Measurements from ENCODE around the gene CDHR2.
A peak's percentile ranks its signal among the peaks of the same experiment; 100 is the strongest.
"Not testable (repeated sequence)": the region's sequence is repeated elsewhere in the genome, so short reads cannot be mapped to it uniquely, and the experiment has no call there.

The CDHR2 gene

GRCh38 chr5:176570044-176570443 lies 20.9 kb downstream of the CDHR2 start:
- DNase-seq (ENCODE audit: low read depth in 2 of 2): no peak

- DNase-seq (ENCODE audit: low read depth in 2 of 2): peak; percentile 43 to 84
Measured at GRCh38 chr5:176573564-176574296, 24.6 kb downstream of the CDHR2 start.

GRCh38 chr5:176574297-176574591 lies 25.1 kb downstream of the CDHR2 start:
- DNase-seq (ENCODE audit: low read depth in 2 of 2): no peak

- no peak for DNase-seq (ENCODE audit: low read depth in 2 of 2)
Measured at GRCh38 chr5:176575066-176575465, 25.9 kb downstream of the CDHR2 start.

- no peak for DNase-seq (ENCODE audit: low read depth in 2 of 2)
Measured at GRCh38 chr5:176575488-176576422, 26.6 kb downstream of the CDHR2 start.

GRCh38 chr5:176577312-176578176 lies 28.4 kb downstream of the CDHR2 start:
- DNase-seq (ENCODE audit: low read depth in 2 of 2): no peak

GRCh38 chr5:176578391-176578808 lies 29.3 kb downstream of the CDHR2 start:
- DNase-seq (ENCODE audit: low read depth in 2 of 2): no peak

- DNase-seq (ENCODE audit: low read depth in 2 of 2): no peak
Measured at GRCh38 chr5:176579323-176579722, 30.2 kb downstream of the CDHR2 start.

GRCh38 chr5:176581361-176581760 lies 32.2 kb downstream of the CDHR2 start:
- no peak for DNase-seq (ENCODE audit: low read depth in 2 of 2)

GRCh38 chr5:176583076-176583475 lies 33.9 kb downstream of the CDHR2 start:
- no peak for DNase-seq (ENCODE audit: low read depth in 2 of 2)

- no peak for DNase-seq (ENCODE audit: low read depth in 2 of 2)
Measured at GRCh38 chr5:176587398-176587797, 38.3 kb downstream of the CDHR2 start.

- DNase-seq (ENCODE audit: low read depth in 2 of 2): no peak
Measured at GRCh38 chr5:176588297-176588696, 39.2 kb downstream of the CDHR2 start.

GRCh38 chr5:176589039-176589769 lies 40.1 kb downstream of the CDHR2 start:
- DNase-seq (ENCODE audit: low read depth in 2 of 2): no peak

- no peak for DNase-seq (ENCODE audit: low read depth in 2 of 2)
Measured at GRCh38 chr5:176590035-176590717, 41.0 kb downstream of the CDHR2 start.

- DNase-seq (ENCODE audit: low read depth in 2 of 2): not testable (repeated sequence)
Measured at GRCh38 chr5:176591667-176592066, 42.5 kb downstream of the CDHR2 start.

GRCh38 chr5:176592573-176592972 lies 43.4 kb downstream of the CDHR2 start:
- no peak for DNase-seq (ENCODE audit: low read depth in 2 of 2)

GRCh38 chr5:176593273-176593869 lies 44.2 kb downstream of the CDHR2 start:
- no peak for DNase-seq (ENCODE audit: low read depth in 2 of 2)

GRCh38 chr5:176594554-176594953 lies 45.4 kb downstream of the CDHR2 start:
- no peak for DNase-seq (ENCODE audit: low read depth in 2 of 2)

GRCh38 chr5:176595386-176595943 lies 46.3 kb downstream of the CDHR2 start:
- no peak for DNase-seq (ENCODE audit: low read depth in 2 of 2)

GRCh38 chr5:176596069-176596644 lies 47.0 kb downstream of the CDHR2 start:
- no peak for DNase-seq (ENCODE audit: low read depth in 2 of 2)
